Heart right ventricle (tissue), 16 donors: ENCODE data around the gene UFL1. TPM values are rescaled to one million over a fixed set of nuclear protein-coding genes. Genes with fewer than 3 reads are reported as not detected.

Experiments used
- ATAC-seq, 8 donors: fragments of 200-7000 bp; cut with Tn5 transposase; one replicate each; pipeline ENCODE4 v1.9.1; 2020; ENCODE audit warnings: mild to moderate bottlenecking in 8 of 8, moderate library complexity in 8 of 8, moderate number of reproducible peaks in 1 of 8
- DNase-seq, 2 donors: peaks; one replicate each; pipeline ENCODE4 v3.0.0-alpha.2; 2020
- H3K27ac ChIP-seq, 10 donors: fragments of 200-600 bp; sonication (generic) in 2 of 10; one replicate each; pipeline versions ENCODE4 v1.5.0 to v1.8.0; 2020 to 2022; ENCODE audit warnings: mild to moderate bottlenecking in 3 of 10
- H3K27me3 ChIP-seq, 7 donors: fragments of 200-600 bp; one replicate each; pipeline ENCODE4 v1.8.0; 2021 to 2022; ENCODE audit warnings: mild to moderate bottlenecking in 2 of 7
- H3K36me3 ChIP-seq, 9 donors: fragments of 200-600 bp; sonication (generic) in 1 of 9; one replicate each; pipeline versions ENCODE4 v1.5.0 to v1.8.0; 2020 to 2022; ENCODE audit warnings: mild to moderate bottlenecking in 2 of 9
- H3K4me1 ChIP-seq, 9 donors: fragments of 200-600 bp; sonication (generic) in 1 of 9; one replicate each; pipeline versions ENCODE4 v1.5.0 to v1.8.0; 2020 to 2022; ENCODE audit warnings: mild to moderate bottlenecking in 4 of 9
- H3K4me3 ChIP-seq, 10 donors: fragments of 200-600 bp; sonication (generic) in 2 of 10; one replicate each; pipeline versions ENCODE4 v1.5.0 to v1.8.0; 2020 to 2022; ENCODE audit warnings: mild to moderate bottlenecking in 7 of 10, moderate library complexity in 2 of 10
- H3K9me3 ChIP-seq, 11 donors: fragments of 200-600 bp in 10 of 11; sonication (generic) in 2 of 11; one replicate each; pipeline versions ENCODE4 v1.5.0 to v1.8.0; 2013 to 2022; ENCODE audit warnings: mild to moderate bottlenecking in 2 of 11, control low read depth in 1 of 11, moderate library complexity in 1 of 11
- whole genome bisulfite sequencing, 2 donors: extraction: QIAGEN DNeasy Blood & Tissue Kit; methylation state at CpG; one replicate each; pipeline ENCODE4 v1.1.7; 2013; ENCODE audit warnings: inconsistent platforms in 1 of 2; 5-methylcytosine and 5-hydroxymethylcytosine counted together
- intact Hi-C, 10 donors: fragments of 100-400 bp; cut with DNase I; formaldehyde crosslinking; loops; one replicate each; pipeline versions ENCODE4 v1.11.1 to v1.14.2; 2022
- polyA plus RNA-seq, 2 donors: library from polyadenylated mRNA; stranded (reverse); fragments of 200-250 nt; gene quantifications; one replicate each; pipeline ENCODE4 v1.2.3, GENCODE V29; 2013
- total RNA-seq, 10 donors: library from RNA; stranded (reverse); fragmentation: NEBNext Ultra II Directional in 3 of 10; extraction: Animal tissue kit (Norgen Biotek cat#: 25700) in 3 of 10; gene quantifications; one replicate each; pipeline versions ENCODE4 v1.2.1 to v1.2.4, GENCODE V29; 2021 to 2023
- TF ChIP-seq, protein P1 (sequence below), 9 donors: fragments of 200-600 bp; sonication (generic) in 2 of 9; IDR thresholded peaks; one replicate each; pipeline versions ENCODE4 v1.5.0 to v1.8.0; 2021 to 2022; ENCODE audit warnings: antibody characterized with exemption in 9 of 9, mild to moderate bottlenecking in 5 of 9, moderate library complexity in 1 of 9
- donor health status: Arrhythmogenic right ventricular cardiomyopathy.
- donor health status: ischemic (EF 13 %, LVEDD 7.1; RV severe dilation, severe dysfunction).
- donor health status: healthy with polysubstance abuse.
- donor health status: DM: no; HTN: yes; CAD: no.
- donor health status: DM: no; HTN: no; CAD: no.
- donor health status: ischemic (EF 25% LVEDD 6.9; RV normal size, moderate dysfunction).
- donor health status: ischemic (EF 25% LVEDD 5.7; RV mildly dilated, moderate dysfunction).
- donor health status: healthy.
- donor health status: DM: yes; HTN: yes; CAD: no.
- donor health status: Ischemic cardiomyopathy.
- donor health status: ischemic (EF 35%, LVEDD 5.7; RV mildly dilated, moderate dysfunction).
- donor health status: nonischemic (EF 11% LVEDD 7.7; RV severe dilation, severe dysfunction).
- donor health status: DM: yes; HTN: yes; CAD: no.
- donor health status: PGD.
- donor health status: ischemic (EF 29% LVEDD 5.4; RV normal size, mild dysfunction).
- donor health status: nonischemic (EF 23%, LVEDD 6.1; RV moderate dilation, normal function).

The UFL1 gene
- total and polyA plus RNA-seq, 12 donors: 9.0 to 32.7 (median 25.0) TPM

DNA sequence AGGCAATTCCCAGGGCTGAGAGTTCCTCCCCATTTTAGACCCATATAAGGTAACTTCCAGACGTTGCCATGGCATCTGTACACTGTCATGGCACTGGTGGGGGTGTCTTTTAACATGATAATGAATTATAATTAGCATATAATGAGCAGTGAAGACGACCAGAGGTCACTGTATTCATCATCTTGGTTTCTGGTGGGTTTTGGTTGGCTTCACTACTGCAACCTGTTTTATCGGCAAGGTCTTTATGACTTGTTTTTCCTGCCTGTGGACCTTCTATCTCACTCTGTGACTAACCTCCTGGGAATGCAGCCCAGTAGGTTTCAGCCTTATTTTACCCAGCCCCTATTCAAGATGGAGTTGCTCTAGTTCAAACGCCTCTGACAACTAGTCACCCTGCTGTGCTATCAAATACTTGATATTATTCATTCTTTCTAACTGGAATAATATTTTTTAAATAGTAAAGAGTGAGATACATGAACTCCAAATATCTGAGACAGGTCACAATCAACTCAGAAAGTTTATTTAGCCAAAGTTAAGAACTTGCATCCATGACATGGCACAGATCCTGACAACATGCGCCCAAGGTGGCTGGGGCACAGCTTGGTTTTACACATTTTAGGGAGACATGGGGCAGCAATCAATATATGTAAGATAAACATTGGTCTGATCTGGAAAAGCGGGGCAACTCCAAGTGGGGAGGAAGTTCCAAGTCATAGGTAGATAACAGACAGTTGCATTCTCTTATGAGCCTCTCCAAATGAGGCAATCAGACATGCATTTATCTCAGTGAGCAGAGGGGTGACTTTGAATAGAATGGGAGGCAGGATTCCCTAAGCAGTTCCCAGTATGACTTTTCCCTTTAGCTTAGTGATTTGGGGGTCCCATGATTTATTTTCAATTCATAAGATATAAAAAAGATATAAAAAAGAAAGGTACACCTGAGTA, 1.2 kb upstream of the UFL1 start:
- TF ChIP-seq, protein P1, sequence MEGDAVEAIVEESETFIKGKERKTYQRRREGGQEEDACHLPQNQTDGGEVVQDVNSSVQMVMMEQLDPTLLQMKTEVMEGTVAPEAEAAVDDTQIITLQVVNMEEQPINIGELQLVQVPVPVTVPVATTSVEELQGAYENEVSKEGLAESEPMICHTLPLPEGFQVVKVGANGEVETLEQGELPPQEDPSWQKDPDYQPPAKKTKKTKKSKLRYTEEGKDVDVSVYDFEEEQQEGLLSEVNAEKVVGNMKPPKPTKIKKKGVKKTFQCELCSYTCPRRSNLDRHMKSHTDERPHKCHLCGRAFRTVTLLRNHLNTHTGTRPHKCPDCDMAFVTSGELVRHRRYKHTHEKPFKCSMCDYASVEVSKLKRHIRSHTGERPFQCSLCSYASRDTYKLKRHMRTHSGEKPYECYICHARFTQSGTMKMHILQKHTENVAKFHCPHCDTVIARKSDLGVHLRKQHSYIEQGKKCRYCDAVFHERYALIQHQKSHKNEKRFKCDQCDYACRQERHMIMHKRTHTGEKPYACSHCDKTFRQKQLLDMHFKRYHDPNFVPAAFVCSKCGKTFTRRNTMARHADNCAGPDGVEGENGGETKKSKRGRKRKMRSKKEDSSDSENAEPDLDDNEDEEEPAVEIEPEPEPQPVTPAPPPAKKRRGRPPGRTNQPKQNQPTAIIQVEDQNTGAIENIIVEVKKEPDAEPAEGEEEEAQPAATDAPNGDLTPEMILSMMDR (IDR thresholded peaks at IDR 0.05): no peak
- ATAC-seq: no peak
- intact Hi-C loops: loop anchor here in 5 of 10 donors (5.0 to 10.0 kb wide), 3 partner anchors 374 to 762 kb away; partner anchors contain the start of genes NDUFAF4 (in 5 of the 5) and MMS22L (in 1 of the 5)
- Histone ChIP-seq H3K27ac (peak overlapping the region in 7 of 10 donors; percentile 85 to 98 (median 94)), H3K4me3 (peak overlapping the region; percentile 68 to 92 (median 83)), H3K27me3 (no peaks in the 10 kb centered on the region), H3K4me1 (peaks cover 0 to 34% (median 24%) of the 10 kb centered on the region in 9 donors), H3K9me3 (no peaks in the 10 kb centered on the region), H3K36me3 (peaks cover 0 to 23% (median 12%) of the 10 kb centered on the region in 9 donors)
- no peak for DNase-seq
- WGBS, 2 donors: 49 to 55% methylated on average over 6 of the region's 6 CpGs

DNA sequence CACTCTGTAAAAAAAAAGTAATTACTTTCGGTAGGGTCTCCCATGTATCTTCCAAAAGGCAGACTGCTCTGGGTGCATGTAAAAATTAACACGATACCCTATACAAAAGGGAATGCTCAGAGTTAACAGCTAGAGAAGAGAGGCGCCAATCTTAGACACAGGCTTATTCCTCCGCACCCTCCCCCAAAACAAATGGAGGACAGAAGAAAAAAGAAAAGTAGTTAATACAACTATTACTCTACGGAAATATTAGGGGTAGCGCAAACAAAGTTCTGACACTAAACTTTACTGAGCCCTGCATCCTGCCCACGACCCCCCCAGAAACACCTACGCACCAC, 331 bp upstream of the UFL1 start:
- 0% methylated on average over 8 of the region's 8 CpGs for WGBS, 2 donors
- Histone ChIP-seq H3K9me3 (no peaks in the 10 kb centered on the region), H3K27ac (peak overlapping the region; percentile 82 to 98 (median 94)), H3K4me3 (peak overlapping the region; percentile 68 to 92 (median 83)), H3K36me3 (peaks cover 0 to 31% (median 17%) of the 10 kb centered on the region in 9 donors), H3K4me1 (peaks cover 0 to 34% (median 24%) of the 10 kb centered on the region in 9 donors), H3K27me3 (no peaks in the 10 kb centered on the region)
- intact Hi-C loops: loop anchor here in 5 of 10 donors (5.0 to 10.0 kb wide), 3 partner anchors 374 to 761 kb away; partner anchors contain the start of genes NDUFAF4 (in 5 of the 5) and MMS22L (in 1 of the 5)
- ATAC-seq: peak; percentile 23 to 48 (median 36)
- no peak for DNase-seq
- TF ChIP-seq, protein P1 (IDR thresholded peaks at IDR 0.05): no peak

DNA sequence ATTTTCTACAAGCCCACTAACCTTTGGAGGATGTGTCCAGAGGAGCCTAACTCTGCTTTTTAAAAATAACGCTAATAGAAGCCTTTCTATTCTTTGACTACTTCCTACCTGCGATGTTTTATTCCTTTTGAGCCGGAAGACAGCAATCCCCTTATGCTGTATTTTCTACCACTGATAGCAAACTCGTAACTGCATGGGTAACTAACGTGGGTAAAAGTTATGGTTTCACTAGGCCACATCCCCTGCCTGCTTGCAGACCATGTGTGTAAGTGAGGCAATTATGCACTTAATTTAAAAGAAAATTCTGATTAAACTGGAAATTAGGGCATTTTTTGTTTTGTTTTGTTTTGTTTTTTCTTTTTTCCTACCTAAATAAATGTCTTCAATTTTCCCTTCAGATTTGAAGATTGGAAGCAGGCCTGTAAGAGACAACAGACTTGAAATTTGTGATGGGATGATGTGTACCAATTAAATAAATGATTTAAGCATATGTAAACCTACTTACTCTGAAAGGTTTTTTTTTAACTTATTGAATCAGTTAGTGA, 931 bp downstream of the UFL1 start:
- intact Hi-C loops: loop anchor here in 5 of 10 donors (5.0 to 10.0 kb wide), 3 partner anchors 372 to 760 kb away; partner anchors contain the start of genes NDUFAF4 (in 5 of the 5) and MMS22L (in 1 of the 5)
- Histone ChIP-seq H3K4me1 (peaks cover 0 to 34% (median 24%) of the 10 kb centered on the region in 9 donors), H3K27ac (peak overlapping the region; percentile 82 to 98 (median 94)), H3K9me3 (no peaks in the 10 kb centered on the region), H3K27me3 (no peaks in the 10 kb centered on the region), H3K4me3 (peak overlapping the region; percentile 68 to 92 (median 83)), H3K36me3 (peaks cover 0 to 44% (median 18%) of the 10 kb centered on the region in 9 donors)
- TF ChIP-seq, protein P1 (IDR thresholded peaks at IDR 0.05): no peak
- DNase-seq: no peak
- WGBS, 2 donors: 1 to 2% methylated on average over 5 of the region's 5 CpGs
- peak in 3 of 8 donors; percentile 4 to 26 (median 10) for ATAC-seq

DNA sequence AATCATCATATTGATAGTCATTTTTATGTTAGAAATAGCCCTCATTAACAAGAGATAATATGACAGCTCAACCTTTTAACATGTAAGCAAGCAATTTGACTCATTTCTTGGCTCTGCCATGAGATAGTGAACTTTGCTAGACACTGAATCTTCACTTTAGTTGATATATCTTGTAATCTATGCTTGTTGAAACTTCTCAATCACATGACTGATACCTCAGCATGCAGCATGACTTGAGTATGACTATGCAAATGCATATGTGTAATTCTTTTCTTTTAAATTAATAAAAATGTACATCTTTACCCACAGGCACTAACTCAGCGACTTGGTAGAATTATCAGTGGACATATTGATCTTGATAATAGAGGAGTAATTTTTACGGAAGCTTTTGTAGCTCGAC, 6.6 kb downstream of the UFL1 start:
- intact Hi-C loops: loop anchor here in 4 of 10 donors (10.0 kb wide), 1 partner anchor 367 kb away; the partner anchor contains the start of gene NDUFAF4 (in 4 of the 4)
- H3K4me3 ChIP-seq: no peak overlapping the region
- no peak overlapping the region for H3K27ac ChIP-seq
- 91 to 99% methylated on average over 3 of the region's 3 CpGs for WGBS, 2 donors
- H3K9me3 ChIP-seq: no peaks in the 10 kb centered on the region
- TF ChIP-seq, protein P1 (IDR thresholded peaks at IDR 0.05): no peak
- H3K27me3 ChIP-seq: no peaks in the 10 kb centered on the region
- peaks cover 0 to 13% (median 5%) of the 10 kb centered on the region in 9 donors for H3K4me1 ChIP-seq
- no peak for DNase-seq
- no peak for ATAC-seq
- H3K36me3 ChIP-seq: peaks cover 0 to 100% (median 59%) of the 10 kb centered on the region in 9 donors
